GM19043 (cell line): ENCODE results near the gene IL10.
A peak's percentile ranks its signal among the peaks of the same experiment; 100 is the strongest.
"Not testable (repeated sequence)": the region's sequence is repeated elsewhere in the genome, so short reads cannot be mapped to it uniquely, and the experiment has no call there.

Experiments used
- ATAC-seq: cut with Tn5 transposase; IDR thresholded peaks from one replicate; pipeline ENCODE4 v1.9.1; 2021; ENCODE audit warnings: low read depth; ENCODE audit not compliant: unreplicated experiment

The IL10 gene

GRCh38 chr1:206768472-206769303 is 3.6 kb downstream of the IL10 start:
- peak; percentile 5 for ATAC-seq

- peak; percentile 45 for ATAC-seq
Observed at GRCh38 chr1:206766251-206766856, 5.9 kb downstream of the IL10 start.

DNA sequence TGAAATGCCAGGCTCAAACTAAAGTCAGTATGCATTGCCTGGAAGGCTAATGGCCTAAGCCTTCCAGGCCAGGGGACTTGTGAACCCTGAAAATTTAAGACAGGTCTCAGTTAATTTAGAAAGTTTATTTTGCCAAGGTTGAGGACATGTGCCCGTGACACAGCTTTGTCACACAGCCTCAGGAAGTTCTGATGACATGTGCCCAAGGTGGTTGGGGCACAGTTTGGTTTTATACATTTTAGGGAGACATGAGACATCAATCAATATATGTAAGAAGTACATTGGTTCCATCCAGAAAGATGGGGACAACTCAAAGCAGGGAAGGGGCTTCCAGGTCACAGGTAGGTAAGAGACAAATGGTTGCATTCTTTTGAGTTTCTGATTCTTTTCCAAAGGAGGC is 6.5 kb downstream of the IL10 start:
- not testable (repeated sequence) for ATAC-seq

GRCh38 chr1:206762741-206763364 is 9.4 kb downstream of the IL10 start:
- not testable (repeated sequence) for ATAC-seq

GRCh38 chr1:206761159-206761768 is 11.0 kb downstream of the IL10 start:
- no peak for ATAC-seq

DNA sequence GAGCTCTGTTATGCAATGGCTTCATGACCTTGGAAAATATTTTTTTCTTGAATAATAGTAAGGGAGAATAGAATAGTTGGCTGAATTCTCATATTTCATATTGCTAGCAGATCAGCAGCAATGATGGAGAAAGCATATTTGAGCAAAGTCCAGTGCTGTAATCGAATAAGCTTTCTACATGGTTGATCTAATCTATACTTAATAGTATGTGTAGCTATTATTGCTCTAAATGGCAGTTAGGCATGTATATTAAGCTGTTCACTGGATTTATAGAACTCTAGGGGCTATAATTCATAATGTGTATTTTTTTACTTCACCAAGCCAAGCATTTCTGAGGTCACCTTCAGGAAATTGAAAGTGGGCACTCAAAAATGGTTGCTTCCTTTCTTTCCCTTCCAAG is 11.7 kb downstream of the IL10 start:
- no peak for ATAC-seq

- no peak for ATAC-seq
Observed at GRCh38 chr1:206757524-206758266, 14.6 kb downstream of the IL10 start.

DNA sequence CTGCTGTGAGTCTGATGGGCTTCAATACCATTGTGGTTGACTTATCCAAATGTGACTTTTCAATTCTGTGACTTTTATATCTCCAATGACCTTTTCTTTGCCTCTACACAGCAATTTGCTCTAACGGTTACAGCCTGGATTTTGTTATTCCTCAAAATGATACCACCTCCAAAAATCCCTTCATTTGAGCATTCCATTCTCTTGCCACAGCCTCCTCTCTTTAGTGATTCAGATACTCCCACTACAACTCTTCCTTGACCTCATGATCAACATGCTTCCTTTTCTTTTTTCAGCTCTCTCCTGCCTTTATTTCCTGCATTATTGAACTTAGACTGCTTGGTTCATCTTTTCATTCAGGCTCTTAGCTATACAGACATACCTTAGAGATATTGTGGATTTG is 18.3 kb downstream of the IL10 start:
- ATAC-seq, result no peak

- no peak for ATAC-seq
Observed at GRCh38 chr1:206753141-206753540, 19.2 kb downstream of the IL10 start.

- no peak for ATAC-seq
Observed at GRCh38 chr1:206752481-206752880, 19.8 kb downstream of the IL10 start.

DNA sequence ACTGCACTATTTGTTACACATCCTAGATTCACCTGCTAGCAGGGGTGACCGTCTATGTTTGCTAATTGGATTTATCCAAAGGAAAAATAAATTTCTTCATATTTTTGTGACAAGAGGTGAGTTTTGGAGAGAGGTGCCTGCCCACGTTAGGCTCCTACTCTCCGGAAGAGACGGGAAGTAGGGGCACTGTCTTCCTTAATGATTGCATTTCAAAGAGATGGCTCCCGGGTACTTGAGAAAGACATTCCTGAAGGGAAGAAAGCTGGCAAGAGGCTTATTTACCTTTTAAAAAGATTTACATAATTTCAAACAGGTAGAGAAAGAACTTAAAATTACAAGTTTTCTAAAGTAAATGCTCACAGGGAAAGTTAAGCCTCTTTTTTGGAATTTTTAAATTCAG is 20.4 kb downstream of the IL10 start:
- no peak for ATAC-seq

- ATAC-seq, result no peak
Observed at GRCh38 chr1:206748348-206749030, 23.8 kb downstream of the IL10 start.

DNA sequence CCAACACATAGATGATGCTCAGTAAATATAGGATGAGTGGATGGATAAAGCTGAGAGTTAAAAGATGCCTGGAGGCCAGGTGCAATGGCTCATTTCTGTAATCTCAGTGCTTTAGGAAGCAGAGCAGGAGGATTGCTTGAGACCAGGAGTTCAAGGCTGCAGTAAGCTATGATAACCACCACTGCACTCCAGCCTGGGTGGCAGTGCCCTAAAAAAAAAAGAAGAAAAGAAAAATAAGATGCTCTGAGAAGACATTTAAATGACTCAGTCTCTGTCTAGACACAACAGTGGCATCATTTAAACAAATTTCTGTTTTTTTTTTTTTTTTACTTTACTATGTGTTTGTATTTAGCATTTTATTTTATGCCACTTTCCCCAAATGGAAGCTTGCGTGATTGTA is 27.0 kb downstream of the IL10 start:
- no peak for ATAC-seq

GRCh38 chr1:206744683-206745082 is 27.6 kb downstream of the IL10 start:
- ATAC-seq, result no peak

- no peak for ATAC-seq
Observed at GRCh38 chr1:206742719-206743383, 29.4 kb downstream of the IL10 start.

DNA sequence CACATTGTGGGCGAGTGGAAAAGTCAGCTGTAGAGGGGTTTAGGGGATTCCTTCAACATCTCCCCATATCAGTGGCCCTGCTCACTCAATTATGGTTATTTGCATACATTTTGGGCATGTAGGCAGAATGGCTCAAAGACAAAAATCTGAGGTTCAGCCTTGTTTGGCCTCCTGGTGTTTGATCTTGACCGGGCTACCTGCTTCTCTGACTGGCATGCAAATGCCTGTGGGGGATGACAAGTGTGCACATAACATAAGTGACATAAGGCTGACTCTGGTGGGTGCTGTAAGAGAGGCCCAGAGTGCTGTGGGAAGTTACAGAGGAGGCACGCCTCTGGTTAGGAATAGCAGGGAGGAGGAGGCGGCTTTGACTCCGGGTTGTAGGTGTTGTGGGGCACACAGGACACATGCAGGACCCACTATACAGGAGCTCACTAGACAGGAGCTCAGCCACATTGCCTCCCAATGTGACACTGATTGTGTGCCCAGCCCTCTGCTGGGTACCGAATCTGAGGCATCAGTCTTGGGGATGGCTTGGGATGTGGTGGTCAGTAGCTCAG is 31.1 kb downstream of the IL10 start:
- ATAC-seq, result no peak

GRCh38 chr1:206739411-206740076 is 32.8 kb downstream of the IL10 start:
- ATAC-seq, result peak; percentile 83
